ENCODE results near the gene PCARE.

- no peak for TF ChIP-seq CTCF (conservative IDR thresholded peaks at IDR 0.05 in 1 of 2, IDR thresholded peaks at IDR 0.05 in 1 of 2; ENCODE audit: extremely low read depth in 1 of 2, insufficient read depth in 1 of 2, low read depth in 1 of 2, low read length in 2 of 2)
- no peak for TF ChIP-seq EZH2 (IDR thresholded peaks at IDR 0.05; ENCODE audit: borderline replicate concordance, low read length)
Measured at GRCh38 chr2:29047083-29047845, 27.1 kb downstream of the PCARE start.

Measured in mammary epithelial cell (primary cell).